Astrocyte of the cerebellum (primary cell): ENCODE results near the gene KCNH6.

Source experiments
- DNase-seq: peaks from one replicate; pipeline ENCODE4 v3.0.0-alpha.2; 2011; ENCODE audit warnings: low read depth
- H3K4me3 ChIP-seq: 2 replicates; pipeline ENCODE4 v1.5.1; 2011; ENCODE audit warnings: mild to moderate bottlenecking, low read depth, low read length, moderate library complexity
- in situ Hi-C: cut with HindIII; loops from 2 replicates; pipeline ENCODE4 v1.10.0; 2017; ENCODE audit warnings: low sequenced_read_pairs
- TF ChIP-seq, protein P1 (sequence below): IDR thresholded peaks from 2 replicates; pipeline ENCODE4 v1.5.1; 2012; ENCODE audit warnings: low read length, low read depth, moderate library complexity, mild to moderate bottlenecking; ENCODE audit errors: missing control alignments

KCNH6 gene

GRCh38 chr17:63505341-63505740, 17.8 kb upstream of the KCNH6 start:
- no peak overlapping the region for H3K4me3 ChIP-seq
- TF ChIP-seq, protein P1, sequence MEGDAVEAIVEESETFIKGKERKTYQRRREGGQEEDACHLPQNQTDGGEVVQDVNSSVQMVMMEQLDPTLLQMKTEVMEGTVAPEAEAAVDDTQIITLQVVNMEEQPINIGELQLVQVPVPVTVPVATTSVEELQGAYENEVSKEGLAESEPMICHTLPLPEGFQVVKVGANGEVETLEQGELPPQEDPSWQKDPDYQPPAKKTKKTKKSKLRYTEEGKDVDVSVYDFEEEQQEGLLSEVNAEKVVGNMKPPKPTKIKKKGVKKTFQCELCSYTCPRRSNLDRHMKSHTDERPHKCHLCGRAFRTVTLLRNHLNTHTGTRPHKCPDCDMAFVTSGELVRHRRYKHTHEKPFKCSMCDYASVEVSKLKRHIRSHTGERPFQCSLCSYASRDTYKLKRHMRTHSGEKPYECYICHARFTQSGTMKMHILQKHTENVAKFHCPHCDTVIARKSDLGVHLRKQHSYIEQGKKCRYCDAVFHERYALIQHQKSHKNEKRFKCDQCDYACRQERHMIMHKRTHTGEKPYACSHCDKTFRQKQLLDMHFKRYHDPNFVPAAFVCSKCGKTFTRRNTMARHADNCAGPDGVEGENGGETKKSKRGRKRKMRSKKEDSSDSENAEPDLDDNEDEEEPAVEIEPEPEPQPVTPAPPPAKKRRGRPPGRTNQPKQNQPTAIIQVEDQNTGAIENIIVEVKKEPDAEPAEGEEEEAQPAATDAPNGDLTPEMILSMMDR, result no peak
- in situ Hi-C loops, result no loop called here
- DNase-seq, result no peak

- DNase-seq, result no peak
- TF ChIP-seq, protein P1, result no peak
- H3K4me3 ChIP-seq, result no peak overlapping the region
- in situ Hi-C loops, result no loop called here
Observed at GRCh38 chr17:63506627-63507026, 16.5 kb upstream of the KCNH6 start.

DNA sequence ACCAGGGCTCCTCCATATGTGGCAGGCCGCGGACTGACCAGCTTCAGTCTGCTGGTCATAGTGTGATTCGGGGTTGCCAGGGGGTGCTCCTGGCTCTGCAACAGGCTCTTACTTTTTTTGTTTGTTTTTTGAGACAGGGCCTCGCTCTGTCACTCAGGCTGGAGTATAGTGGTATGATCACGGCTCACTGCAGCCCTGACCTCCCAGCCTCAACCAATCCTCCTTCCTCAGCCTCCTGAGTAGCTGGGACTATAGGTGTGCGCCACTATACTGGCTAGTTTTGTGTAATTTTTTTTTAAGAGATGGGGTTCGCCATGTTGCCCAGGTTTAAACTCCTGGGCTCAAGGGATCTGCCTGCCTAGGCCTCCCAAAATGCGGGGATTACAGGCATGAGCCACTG, 11.8 kb upstream of the KCNH6 start:
- no peak overlapping the region for H3K4me3 ChIP-seq
- TF ChIP-seq, protein P1, result no peak
- no peak for DNase-seq
- in situ Hi-C loops, result no loop called here

- in situ Hi-C loops, result no loop called here
- TF ChIP-seq, protein P1, result no peak
- DNase-seq, result no peak
- H3K4me3 ChIP-seq, result no peak overlapping the region
Observed at GRCh38 chr17:63512388-63512787, 10.8 kb upstream of the KCNH6 start.

DNA sequence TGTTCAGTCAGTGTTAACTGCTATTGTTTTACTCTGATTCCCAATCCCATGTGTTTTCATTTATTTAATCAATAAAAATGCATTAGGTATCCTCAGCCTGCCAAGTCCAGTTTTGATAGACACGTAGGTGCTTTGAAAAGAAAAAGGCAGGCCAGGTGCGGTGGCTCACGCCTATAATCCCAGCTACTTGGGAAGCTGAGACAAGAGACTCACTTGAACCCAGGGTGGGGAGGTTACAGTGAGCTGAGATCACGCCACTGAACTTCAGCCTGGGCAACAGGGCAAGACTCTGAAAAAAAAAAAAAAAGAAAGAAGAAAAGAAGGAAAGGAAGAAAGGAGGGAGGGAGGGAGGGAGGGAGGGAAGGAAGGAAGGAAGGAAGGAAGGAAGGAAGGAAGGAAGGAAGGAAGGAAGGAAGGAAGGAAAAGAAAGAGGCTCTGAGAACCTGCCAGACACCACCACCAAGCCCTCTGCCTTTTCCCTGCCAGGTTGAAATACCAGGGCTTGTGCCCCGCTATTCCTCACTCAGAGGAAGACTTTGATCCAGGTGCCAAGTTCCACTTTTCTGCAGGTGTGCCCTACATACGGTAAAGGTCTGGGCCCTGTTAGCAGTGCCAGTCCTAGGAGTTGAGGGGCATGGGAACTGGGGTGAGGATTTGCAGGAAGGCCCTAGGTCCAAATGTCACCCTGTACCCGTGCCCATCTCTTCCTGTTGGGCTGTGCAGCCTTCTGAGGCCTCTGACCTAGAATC, 10.1 kb upstream of the KCNH6 start:
- TF ChIP-seq, protein P1, result no peak
- in situ Hi-C loops, result no loop called here
- no peak for DNase-seq

GRCh38 chr17:63514477-63514876, 8.7 kb upstream of the KCNH6 start:
- no peak for DNase-seq
- TF ChIP-seq, protein P1, result no peak
- no peak overlapping the region for H3K4me3 ChIP-seq
- in situ Hi-C loops, result no loop called here

More for the DNA sequence above, 10.1 kb upstream of the KCNH6 start:
- H3K4me3 ChIP-seq, result no peak overlapping the region
